GM19452 (cell line): Measurements from ENCODE around the gene SLC16A3.
"Not testable (repeated sequence)": the region's sequence is repeated elsewhere in the genome, so short reads cannot be mapped to it uniquely, and the experiment has no call there.

Experiments used
- ATAC-seq: cut with Tn5 transposase; IDR thresholded peaks from one replicate; pipeline ENCODE4 v1.9.1; 2021; ENCODE audit not compliant: unreplicated experiment

The SLC16A3 gene

GRCh38 chr17:82245134-82246039 is 16.5 kb downstream of the SLC16A3 start:
- no peak for ATAC-seq

GRCh38 chr17:82246040-82246364 is 17.2 kb downstream of the SLC16A3 start:
- no peak for ATAC-seq

- no peak for ATAC-seq
These were observed 17.7 kb downstream of the SLC16A3 start for GRCh38 chr17:82246365-82247181.

GRCh38 chr17:82247182-82247823 is 18.5 kb downstream of the SLC16A3 start:
- ATAC-seq, result no peak

- no peak for ATAC-seq
These were observed 19.2 kb downstream of the SLC16A3 start for GRCh38 chr17:82247856-82248671.

GRCh38 chr17:82248815-82249674 is 20.2 kb downstream of the SLC16A3 start:
- no peak for ATAC-seq

GRCh38 chr17:82249896-82250581 is 21.2 kb downstream of the SLC16A3 start:
- no peak for ATAC-seq

GRCh38 chr17:82250868-82251500 is 22.1 kb downstream of the SLC16A3 start:
- no peak for ATAC-seq

GRCh38 chr17:82252511-82253178 is 23.8 kb downstream of the SLC16A3 start:
- no peak for ATAC-seq

GRCh38 chr17:82253179-82253544 is 24.3 kb downstream of the SLC16A3 start:
- no peak for ATAC-seq

- ATAC-seq, result not testable (repeated sequence)
These were observed 25.3 kb downstream of the SLC16A3 start for GRCh38 chr17:82254096-82254495.

GRCh38 chr17:82254746-82255145 is 25.9 kb downstream of the SLC16A3 start:
- ATAC-seq, result not testable (repeated sequence)

- ATAC-seq, result no peak
These were observed 26.6 kb downstream of the SLC16A3 start for GRCh38 chr17:82255402-82255972.

GRCh38 chr17:82256242-82256885 is 27.5 kb downstream of the SLC16A3 start:
- ATAC-seq, result no peak

GRCh38 chr17:82257473-82257872 is 28.6 kb downstream of the SLC16A3 start:
- no peak for ATAC-seq

- no peak for ATAC-seq
These were observed 29.7 kb downstream of the SLC16A3 start for GRCh38 chr17:82258555-82258954.
